Measurements from ENCODE around the gene FBP2. TPM values are rescaled to one million over a fixed set of nuclear protein-coding genes. Genes with fewer than 3 reads are reported as not detected.
"Not testable (repeated sequence)": the region's sequence is repeated elsewhere in the genome, so short reads cannot be mapped to it uniquely, and the experiment has no call there.

The FBP2 gene
- total RNA-seq, 1 experiment from 2014 or later, result not detected

DNA sequence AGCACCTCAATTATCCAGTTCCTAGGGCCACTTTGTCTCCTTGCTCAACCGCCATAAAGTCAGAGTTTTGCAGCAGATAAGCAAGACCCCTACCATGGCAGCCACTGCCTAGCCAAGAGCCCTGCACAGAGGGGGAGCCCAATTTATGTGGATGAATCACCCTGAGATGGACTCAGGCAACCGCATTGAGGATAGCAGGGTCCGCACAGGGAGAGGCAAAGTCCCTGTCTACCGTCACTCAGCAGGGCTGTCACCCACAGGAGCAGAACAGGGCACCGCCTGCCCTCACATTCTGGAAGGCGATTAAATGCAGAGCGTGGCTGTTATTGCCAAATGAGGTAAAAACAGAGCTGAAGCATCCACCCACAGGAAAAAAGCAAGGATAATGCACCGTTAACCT lies 1.7 kb downstream of the FBP2 start:
- Mint-ChIP-seq H3K27ac (ENCODE audit: low read depth, unreplicated experiment) (no peak overlapping the region), H3K9me3 (ENCODE audit: unreplicated experiment) (no peaks in the 10 kb centered on the region), H3K4me1 (ENCODE audit: insufficient read depth, unreplicated experiment) (no peaks in the 10 kb centered on the region), H3K4me3 (ENCODE audit: unreplicated experiment) (no peak overlapping the region), H3K36me3 (ENCODE audit: insufficient read depth, unreplicated experiment) (no peaks in the 10 kb centered on the region), H3K27me3 (ENCODE audit: insufficient read depth, unreplicated experiment) (peaks cover 15% of the 10 kb centered on the region)
- TF ChIP-seq, protein P1, sequence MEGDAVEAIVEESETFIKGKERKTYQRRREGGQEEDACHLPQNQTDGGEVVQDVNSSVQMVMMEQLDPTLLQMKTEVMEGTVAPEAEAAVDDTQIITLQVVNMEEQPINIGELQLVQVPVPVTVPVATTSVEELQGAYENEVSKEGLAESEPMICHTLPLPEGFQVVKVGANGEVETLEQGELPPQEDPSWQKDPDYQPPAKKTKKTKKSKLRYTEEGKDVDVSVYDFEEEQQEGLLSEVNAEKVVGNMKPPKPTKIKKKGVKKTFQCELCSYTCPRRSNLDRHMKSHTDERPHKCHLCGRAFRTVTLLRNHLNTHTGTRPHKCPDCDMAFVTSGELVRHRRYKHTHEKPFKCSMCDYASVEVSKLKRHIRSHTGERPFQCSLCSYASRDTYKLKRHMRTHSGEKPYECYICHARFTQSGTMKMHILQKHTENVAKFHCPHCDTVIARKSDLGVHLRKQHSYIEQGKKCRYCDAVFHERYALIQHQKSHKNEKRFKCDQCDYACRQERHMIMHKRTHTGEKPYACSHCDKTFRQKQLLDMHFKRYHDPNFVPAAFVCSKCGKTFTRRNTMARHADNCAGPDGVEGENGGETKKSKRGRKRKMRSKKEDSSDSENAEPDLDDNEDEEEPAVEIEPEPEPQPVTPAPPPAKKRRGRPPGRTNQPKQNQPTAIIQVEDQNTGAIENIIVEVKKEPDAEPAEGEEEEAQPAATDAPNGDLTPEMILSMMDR (IDR thresholded peaks at IDR 0.05; ENCODE audit: unreplicated experiment), result no peak
- POLR2A ChIA-PET, result no interaction called here
- intact Hi-C loops (cut with micrococcal nuclease), result no loop called here
- no TSS peak for BruUV-seq (replicated peaks)
- CTCF ChIA-PET, result no interaction called here
- no peak for DNase-seq (ENCODE audit: unreplicated experiment)

DNA sequence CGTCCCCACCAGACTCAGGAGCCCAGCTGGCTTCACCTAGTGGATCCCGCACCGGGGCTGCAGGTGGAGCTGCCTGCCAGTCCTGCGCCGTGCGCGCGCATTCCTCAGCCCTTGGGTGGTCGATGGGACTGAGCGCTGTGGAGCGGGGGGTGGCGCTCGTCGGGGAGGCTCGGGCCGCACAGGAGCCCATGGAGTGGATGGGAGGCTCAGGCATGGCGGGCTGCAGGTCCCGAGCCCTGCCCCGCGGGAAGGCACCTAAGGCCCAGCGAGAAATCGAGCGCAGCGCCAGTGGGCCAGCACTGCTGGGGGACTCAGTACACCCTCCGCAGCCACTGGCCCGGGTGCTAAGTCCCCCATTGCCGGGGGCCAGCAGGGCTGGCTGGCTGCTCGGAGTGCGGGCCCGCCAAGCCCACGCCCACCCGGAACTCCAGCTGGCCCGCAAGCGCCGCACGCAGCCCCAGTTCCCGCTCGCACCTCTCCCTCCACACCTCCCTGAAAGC lies 2.5 kb downstream of the FBP2 start:
- H3K4me1 Mint-ChIP-seq (ENCODE audit: insufficient read depth, unreplicated experiment); BruUV-seq (replicated peaks); DNase-seq (ENCODE audit: unreplicated experiment); H3K27ac Mint-ChIP-seq (ENCODE audit: low read depth, unreplicated experiment); CTCF ChIA-PET; H3K9me3 Mint-ChIP-seq (ENCODE audit: unreplicated experiment); intact Hi-C loops (cut with micrococcal nuclease); POLR2A ChIA-PET; H3K4me3 Mint-ChIP-seq (ENCODE audit: unreplicated experiment); H3K36me3 Mint-ChIP-seq (ENCODE audit: insufficient read depth, unreplicated experiment): not testable (repeated sequence)
- H3K27me3 Mint-ChIP-seq (ENCODE audit: insufficient read depth, unreplicated experiment), result peaks cover 15% of the 10 kb centered on the region

DNA sequence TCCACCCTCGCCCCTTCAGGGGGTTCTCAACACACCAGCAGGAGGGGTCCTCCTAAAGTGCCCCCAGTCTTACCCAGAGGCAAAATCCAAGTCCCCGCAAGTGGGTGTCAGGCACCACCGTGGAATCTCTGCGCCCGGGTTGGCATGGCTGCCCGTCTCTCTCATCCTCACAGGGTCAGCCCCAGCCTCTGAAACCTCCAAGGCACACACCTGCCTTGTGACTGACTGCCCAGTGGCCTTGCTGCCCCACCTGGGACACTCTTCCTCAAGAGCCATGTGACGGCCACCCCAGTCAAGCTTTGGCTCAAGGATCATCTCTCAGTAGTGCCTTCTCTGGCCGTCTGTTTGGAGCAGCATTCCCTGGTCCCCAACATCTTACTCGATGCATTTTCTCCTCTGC lies 4.9 kb downstream of the FBP2 start:
- peaks cover 15% of the 10 kb centered on the region for H3K27me3 Mint-ChIP-seq (ENCODE audit: insufficient read depth, unreplicated experiment)
- H3K36me3 Mint-ChIP-seq (ENCODE audit: insufficient read depth, unreplicated experiment), result no peaks in the 10 kb centered on the region
- DNase-seq (ENCODE audit: unreplicated experiment), result no peak
- intact Hi-C loops (cut with micrococcal nuclease), result no loop called here
- CTCF ChIA-PET, result no interaction called here
- TF ChIP-seq, protein P1 (IDR thresholded peaks at IDR 0.05; ENCODE audit: unreplicated experiment), result no peak
- no peaks in the 10 kb centered on the region for H3K9me3 Mint-ChIP-seq (ENCODE audit: unreplicated experiment)
- POLR2A ChIA-PET, result no interaction called here
- H3K27ac Mint-ChIP-seq (ENCODE audit: low read depth, unreplicated experiment), result no peak overlapping the region
- H3K4me1 Mint-ChIP-seq (ENCODE audit: insufficient read depth, unreplicated experiment), result peaks cover 5% of the 10 kb centered on the region
- no TSS peak for BruUV-seq (replicated peaks)
- H3K4me3 Mint-ChIP-seq (ENCODE audit: unreplicated experiment), result no peak overlapping the region

DNA sequence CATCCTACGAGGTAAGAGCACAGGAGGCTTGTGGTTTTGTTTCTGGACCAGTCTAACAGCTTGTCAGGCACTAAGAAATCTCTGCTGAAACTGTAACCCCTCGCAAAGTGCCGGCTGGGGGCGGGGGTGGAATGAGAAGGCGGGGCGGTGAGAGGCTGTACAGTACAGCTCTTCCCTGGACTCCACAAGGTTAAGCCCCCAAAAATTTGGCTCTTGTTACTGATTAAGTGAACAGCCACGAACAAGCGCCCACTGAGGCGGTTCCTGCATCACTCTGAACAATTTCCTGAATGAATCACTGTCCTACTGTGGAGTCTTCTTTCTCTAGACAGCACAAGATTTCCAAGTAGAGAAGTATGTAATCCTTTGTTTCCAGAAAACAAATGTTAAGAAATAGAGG lies 6.8 kb downstream of the FBP2 start:
- DNase-seq (ENCODE audit: unreplicated experiment), result no peak
- Mint-ChIP-seq H3K4me3 (ENCODE audit: unreplicated experiment) (no peak overlapping the region), H3K4me1 (ENCODE audit: insufficient read depth, unreplicated experiment) (peaks cover 5% of the 10 kb centered on the region), H3K9me3 (ENCODE audit: unreplicated experiment) (no peaks in the 10 kb centered on the region), H3K36me3 (ENCODE audit: insufficient read depth, unreplicated experiment) (peaks cover 4% of the 10 kb centered on the region), H3K27ac (ENCODE audit: low read depth, unreplicated experiment) (no peak overlapping the region), H3K27me3 (ENCODE audit: insufficient read depth, unreplicated experiment) (peaks cover 15% of the 10 kb centered on the region)
- TF ChIP-seq, protein P1 (IDR thresholded peaks at IDR 0.05; ENCODE audit: unreplicated experiment), result no peak
- ChIA-PET CTCF (interaction anchor here (1.5 kb wide), 1 partner anchor 14 kb away, joined by 3 read pairs; no protein-coding TSS in a partner anchor), POLR2A (no interaction called here)
- intact Hi-C loops (cut with micrococcal nuclease), result no loop called here
- no TSS peak for BruUV-seq (replicated peaks)

DNA sequence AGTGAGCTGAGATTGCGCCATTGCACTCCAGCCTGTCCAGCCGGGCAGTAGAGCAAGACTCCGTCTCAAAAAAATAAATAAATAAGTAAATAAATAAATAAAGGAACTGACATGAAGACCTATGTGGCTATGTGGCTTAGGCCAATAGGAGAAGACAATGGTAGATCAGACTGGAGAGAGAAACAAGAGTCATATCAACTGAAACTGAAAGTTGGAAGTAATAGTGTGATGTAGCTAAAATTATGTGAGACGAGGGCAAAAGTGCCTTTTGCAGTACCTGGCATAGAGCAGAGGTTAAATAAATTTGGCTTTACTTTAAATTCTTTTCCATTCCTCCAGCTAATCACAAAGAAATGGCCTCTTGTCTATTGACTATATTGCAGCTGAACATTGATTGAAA lies 7.3 kb downstream of the FBP2 start:
- Mint-ChIP-seq H3K4me3 (ENCODE audit: unreplicated experiment) (no peak overlapping the region), H3K27ac (ENCODE audit: low read depth, unreplicated experiment) (no peak overlapping the region), H3K9me3 (ENCODE audit: unreplicated experiment) (no peaks in the 10 kb centered on the region), H3K4me1 (ENCODE audit: insufficient read depth, unreplicated experiment) (peaks cover 5% of the 10 kb centered on the region), H3K27me3 (ENCODE audit: insufficient read depth, unreplicated experiment) (peaks cover 15% of the 10 kb centered on the region), H3K36me3 (ENCODE audit: insufficient read depth, unreplicated experiment) (peaks cover 4% of the 10 kb centered on the region)
- ChIA-PET CTCF (interaction anchor here (1.5 kb wide), 1 partner anchor 14 kb away, joined by 3 read pairs; no protein-coding TSS in a partner anchor), POLR2A (no interaction called here)
- TF ChIP-seq, protein P1 (IDR thresholded peaks at IDR 0.05; ENCODE audit: unreplicated experiment), result no peak
- DNase-seq (ENCODE audit: unreplicated experiment), result no peak
- intact Hi-C loops (cut with micrococcal nuclease), result no loop called here
- no TSS peak for BruUV-seq (replicated peaks)

All from MCF 10A (cell line).